PFSK-1 (cell line): ENCODE measurements around the gene RNF151.

Experiments
- FOXP2 ChIP-seq: optimal IDR thresholded peaks from 2 replicates; pipeline ENCODE3; 2011; ENCODE audit warnings: borderline replicate concordance, control low read depth, inconsistent platforms; ENCODE audit not compliant: insufficient read depth; ENCODE audit errors: extremely low read length, extremely low read depth
- POLR2AphosphoS5 ChIP-seq: IDR thresholded peaks from 2 replicates; pipeline ENCODE4 v1.6.1; 2012; ENCODE audit warnings: low read depth, mild to moderate bottlenecking, control low read depth, low read length, moderate library complexity
- SIN3A ChIP-seq: IDR thresholded peaks from 2 replicates; pipeline ENCODE4 v1.6.1; 2012; ENCODE audit warnings: mild to moderate bottlenecking, low read length, moderate library complexity, borderline replicate concordance; ENCODE audit not compliant: insufficient read depth
- TAF1 ChIP-seq: IDR thresholded peaks from 2 replicates; pipeline ENCODE4 v1.6.1; 2012; ENCODE audit warnings: low read length, control low read depth, borderline replicate concordance; ENCODE audit not compliant: insufficient read depth
- TF ChIP-seq, protein P1 (sequence below), 2 experiments: IDR thresholded peaks; 2 replicates each; pipeline versions ENCODE4 v1.6.1 to v1.8.0; 2011 to 2012; ENCODE audit warnings: low read depth in 2 of 2, low read length in 2 of 2, control low read depth in 1 of 2, inconsistent platforms in 1 of 2, mild to moderate bottlenecking in 1 of 2, moderate library complexity in 1 of 2; ENCODE audit not compliant: insufficient read depth in 1 of 2

RNF151 gene

DNA sequence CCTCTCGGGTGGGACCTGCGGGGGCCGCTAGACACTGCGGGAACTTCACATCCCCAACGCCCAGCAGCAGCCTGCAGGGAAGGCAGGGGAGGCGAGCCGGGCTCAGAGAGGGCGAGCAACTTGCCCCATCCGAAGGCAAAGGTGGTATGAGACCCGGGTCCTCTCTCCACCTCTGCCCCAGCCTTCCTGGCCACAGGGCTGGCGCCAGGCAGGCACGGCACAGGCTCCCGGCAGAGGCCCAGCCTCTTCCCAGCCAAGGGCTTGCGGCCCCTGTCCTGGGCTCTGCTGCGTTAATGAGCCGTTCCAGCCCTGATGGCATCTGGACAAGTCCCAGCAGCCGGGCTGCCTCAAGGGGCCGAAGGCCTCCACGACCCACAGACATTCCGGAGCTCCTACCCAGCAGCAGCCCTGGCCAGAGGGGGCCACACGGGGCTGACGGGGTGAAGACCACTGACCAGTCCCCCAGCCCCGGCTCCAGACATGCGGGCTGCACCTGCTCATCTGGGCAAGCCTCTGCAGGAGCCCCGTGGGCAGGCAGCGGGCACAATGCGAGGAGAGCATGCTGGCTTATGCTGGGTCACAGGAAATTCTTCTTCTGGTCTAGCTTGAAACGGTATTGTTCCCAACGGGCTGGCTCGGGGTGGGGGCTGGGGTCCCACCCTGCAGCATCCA is 47.2 kb upstream of the RNF151 start:
- TF ChIP-seq TAF1 (no peak), SIN3A (no peak)
- TF ChIP-seq, protein P1, sequence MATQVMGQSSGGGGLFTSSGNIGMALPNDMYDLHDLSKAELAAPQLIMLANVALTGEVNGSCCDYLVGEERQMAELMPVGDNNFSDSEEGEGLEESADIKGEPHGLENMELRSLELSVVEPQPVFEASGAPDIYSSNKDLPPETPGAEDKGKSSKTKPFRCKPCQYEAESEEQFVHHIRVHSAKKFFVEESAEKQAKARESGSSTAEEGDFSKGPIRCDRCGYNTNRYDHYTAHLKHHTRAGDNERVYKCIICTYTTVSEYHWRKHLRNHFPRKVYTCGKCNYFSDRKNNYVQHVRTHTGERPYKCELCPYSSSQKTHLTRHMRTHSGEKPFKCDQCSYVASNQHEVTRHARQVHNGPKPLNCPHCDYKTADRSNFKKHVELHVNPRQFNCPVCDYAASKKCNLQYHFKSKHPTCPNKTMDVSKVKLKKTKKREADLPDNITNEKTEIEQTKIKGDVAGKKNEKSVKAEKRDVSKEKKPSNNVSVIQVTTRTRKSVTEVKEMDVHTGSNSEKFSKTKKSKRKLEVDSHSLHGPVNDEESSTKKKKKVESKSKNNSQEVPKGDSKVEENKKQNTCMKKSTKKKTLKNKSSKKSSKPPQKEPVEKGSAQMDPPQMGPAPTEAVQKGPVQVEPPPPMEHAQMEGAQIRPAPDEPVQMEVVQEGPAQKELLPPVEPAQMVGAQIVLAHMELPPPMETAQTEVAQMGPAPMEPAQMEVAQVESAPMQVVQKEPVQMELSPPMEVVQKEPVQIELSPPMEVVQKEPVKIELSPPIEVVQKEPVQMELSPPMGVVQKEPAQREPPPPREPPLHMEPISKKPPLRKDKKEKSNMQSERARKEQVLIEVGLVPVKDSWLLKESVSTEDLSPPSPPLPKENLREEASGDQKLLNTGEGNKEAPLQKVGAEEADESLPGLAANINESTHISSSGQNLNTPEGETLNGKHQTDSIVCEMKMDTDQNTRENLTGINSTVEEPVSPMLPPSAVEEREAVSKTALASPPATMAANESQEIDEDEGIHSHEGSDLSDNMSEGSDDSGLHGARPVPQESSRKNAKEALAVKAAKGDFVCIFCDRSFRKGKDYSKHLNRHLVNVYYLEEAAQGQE (IDR thresholded peaks at IDR 0.05; ENCODE audit: insufficient read depth in 1 of 2, low read depth in 2 of 2, low read length in 2 of 2): no peak

GRCh38 chr16:1920727-1921171 is 45.9 kb upstream of the RNF151 start:
- TF ChIP-seq TAF1: no peak
- TF ChIP-seq SIN3A: no peak
- TF ChIP-seq FOXP2: no peak
- TF ChIP-seq, protein P1 (IDR thresholded peaks at IDR 0.05; ENCODE audit: insufficient read depth in 1 of 2, low read depth in 2 of 2, low read length in 2 of 2): no peak
- no peak for TF ChIP-seq POLR2AphosphoS5

DNA sequence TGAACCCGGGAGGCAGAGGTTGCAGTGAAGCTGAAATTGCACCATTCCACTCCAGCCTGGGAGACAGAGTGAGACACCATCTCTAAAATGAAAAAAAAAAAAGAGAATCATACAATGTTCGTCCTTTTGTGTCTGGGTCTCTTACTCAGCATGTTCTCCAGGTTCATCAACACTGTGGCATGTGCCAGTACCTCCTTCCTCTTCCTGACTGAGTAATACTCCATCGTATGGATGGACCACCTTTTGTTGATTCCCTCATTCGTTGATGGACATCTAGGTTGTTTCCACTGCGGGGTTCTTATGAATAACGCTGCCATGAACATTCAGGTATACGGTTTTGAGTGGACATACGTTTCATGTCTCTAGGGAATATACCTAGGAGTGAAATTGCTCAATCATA is 44.3 kb upstream of the RNF151 start:
- no peak for TF ChIP-seq POLR2AphosphoS5
- TF ChIP-seq TAF1: no peak
- TF ChIP-seq FOXP2: no peak
- TF ChIP-seq SIN3A: no peak
- TF ChIP-seq, protein P1 (IDR thresholded peaks at IDR 0.05; ENCODE audit: insufficient read depth in 1 of 2, low read depth in 2 of 2, low read length in 2 of 2): no peak

DNA sequence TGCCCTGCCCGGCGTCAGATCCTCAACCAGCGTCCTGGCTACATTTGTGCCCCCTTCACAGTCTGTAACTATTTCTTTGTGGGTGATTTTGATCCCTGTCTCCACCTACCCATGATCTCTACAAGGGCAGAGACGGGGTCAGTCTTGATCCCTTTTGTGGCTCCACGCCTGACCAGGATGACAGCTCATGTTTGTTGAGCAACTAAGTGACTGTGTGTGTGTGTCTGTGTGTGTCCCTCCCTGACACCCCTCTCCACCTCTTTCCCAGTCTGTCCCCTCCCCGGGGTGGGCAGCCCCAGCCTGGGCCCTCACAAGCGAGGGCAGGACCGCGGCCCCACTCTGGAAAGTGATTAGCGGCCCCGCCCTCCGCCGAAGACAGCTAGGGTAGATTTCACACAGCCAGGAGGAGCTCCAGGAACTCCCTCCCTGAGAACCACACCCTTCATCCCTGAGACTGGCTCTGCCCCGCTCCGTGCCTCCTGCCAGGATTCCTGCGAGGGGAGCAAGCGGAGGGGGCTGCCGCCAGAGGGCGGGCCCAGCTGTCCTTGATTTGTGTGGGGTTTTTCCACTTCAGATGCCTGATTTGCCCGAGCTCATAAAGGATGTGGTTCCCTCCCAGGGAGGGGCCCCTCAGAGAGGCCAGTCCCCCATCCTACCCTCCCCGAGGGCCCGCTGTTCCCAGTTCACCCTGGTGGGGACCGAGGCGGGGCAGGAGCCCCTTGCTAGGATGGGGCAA is 43.2 kb upstream of the RNF151 start:
- no peak for TF ChIP-seq SIN3A
- TF ChIP-seq POLR2AphosphoS5: no peak
- TF ChIP-seq, protein P1 (IDR thresholded peaks at IDR 0.05; ENCODE audit: insufficient read depth in 1 of 2, low read depth in 2 of 2, low read length in 2 of 2): no peak
- no peak for TF ChIP-seq TAF1
- no peak for TF ChIP-seq FOXP2
